ENCODE results near the gene PXDC1.
"Not testable (repeated sequence)": the region's sequence is repeated elsewhere in the genome, so short reads cannot be mapped to it uniquely, and the experiment has no call there.

Gene PXDC1

GRCh38 chr6:3708540-3708939, 43.0 kb downstream of the PXDC1 start:
- DNase-seq = no peak

GRCh38 chr6:3707751-3708412, 43.6 kb downstream of the PXDC1 start:
- DNase-seq = no peak

- no peak for DNase-seq
These were observed 44.5 kb downstream of the PXDC1 start for GRCh38 chr6:3707024-3707423.

- DNase-seq = no peak
These were observed 45.0 kb downstream of the PXDC1 start for GRCh38 chr6:3706547-3706946.

- DNase-seq = no peak
These were observed 49.9 kb downstream of the PXDC1 start for GRCh38 chr6:3701631-3702030.

- DNase-seq = no peak
These were observed 52.3 kb downstream of the PXDC1 start for GRCh38 chr6:3699231-3699630.

GRCh38 chr6:3698021-3698420, 53.5 kb downstream of the PXDC1 start:
- DNase-seq = no peak

- no peak for DNase-seq
These were observed 53.9 kb downstream of the PXDC1 start for GRCh38 chr6:3697609-3698008.

GRCh38 chr6:3696525-3697088, 54.9 kb downstream of the PXDC1 start:
- DNase-seq = no peak

- DNase-seq = no peak
These were observed 56.3 kb downstream of the PXDC1 start for GRCh38 chr6:3695065-3695817.

- DNase-seq = no peak
These were observed 57.7 kb downstream of the PXDC1 start for GRCh38 chr6:3693831-3694230.

- DNase-seq = no peak
These were observed 61.0 kb downstream of the PXDC1 start for GRCh38 chr6:3690506-3690905.

- DNase-seq = no peak
These were observed 63.7 kb downstream of the PXDC1 start for GRCh38 chr6:3687847-3688246.

GRCh38 chr6:3683331-3683730, 68.2 kb downstream of the PXDC1 start:
- DNase-seq = no peak

GRCh38 chr6:3678946-3679345, 72.6 kb downstream of the PXDC1 start:
- no peak for DNase-seq

- not testable (repeated sequence) for DNase-seq
These were observed 73.8 kb downstream of the PXDC1 start for GRCh38 chr6:3677751-3678150.

- DNase-seq = not testable (repeated sequence)
These were observed 74.2 kb downstream of the PXDC1 start for GRCh38 chr6:3677351-3677750.
